Body of pancreas (tissue), 4 donors: ENCODE data around the gene NRCAM.

Source experiments
- POLR2A ChIP-seq, 3 donors: fragments of 450-650 bp; IDR thresholded peaks; one replicate each; pipeline ENCODE4 v1.6.1; 2016; ENCODE audit warnings: antibody characterized with exemption in 3 of 3, mild to moderate bottlenecking in 2 of 3
- TF ChIP-seq, protein P1 (sequence below), 7 experiments: fragments of 450-650 bp in 4 of 7; fragments of 200-600 bp in 3 of 7; sonication (generic) in 3 of 7; IDR thresholded peaks; one replicate each; pipeline ENCODE4 v1.5.1; 2016 to 2019; ENCODE audit warnings: antibody characterized with exemption in 7 of 7

DNA sequence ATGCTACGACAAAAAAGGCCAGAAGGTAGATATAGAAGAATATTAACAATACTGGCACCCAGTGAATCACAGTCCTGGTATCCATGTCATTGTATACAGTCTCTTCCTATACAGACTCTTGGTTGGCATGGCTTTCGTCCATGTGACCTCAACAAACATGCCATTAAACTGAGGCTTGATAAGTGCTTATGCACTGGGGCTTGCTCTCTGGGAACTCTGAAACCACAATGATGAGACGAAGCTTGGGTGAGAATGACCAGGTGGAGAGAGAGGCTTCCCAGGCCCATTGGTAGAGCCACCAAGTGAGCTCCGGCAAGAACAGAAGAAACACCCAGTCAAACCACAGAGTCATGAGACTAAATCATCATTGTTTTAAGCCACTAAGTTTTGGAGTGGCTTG lies 36.5 kb upstream of the NRCAM start:
- TF ChIP-seq, protein P1, sequence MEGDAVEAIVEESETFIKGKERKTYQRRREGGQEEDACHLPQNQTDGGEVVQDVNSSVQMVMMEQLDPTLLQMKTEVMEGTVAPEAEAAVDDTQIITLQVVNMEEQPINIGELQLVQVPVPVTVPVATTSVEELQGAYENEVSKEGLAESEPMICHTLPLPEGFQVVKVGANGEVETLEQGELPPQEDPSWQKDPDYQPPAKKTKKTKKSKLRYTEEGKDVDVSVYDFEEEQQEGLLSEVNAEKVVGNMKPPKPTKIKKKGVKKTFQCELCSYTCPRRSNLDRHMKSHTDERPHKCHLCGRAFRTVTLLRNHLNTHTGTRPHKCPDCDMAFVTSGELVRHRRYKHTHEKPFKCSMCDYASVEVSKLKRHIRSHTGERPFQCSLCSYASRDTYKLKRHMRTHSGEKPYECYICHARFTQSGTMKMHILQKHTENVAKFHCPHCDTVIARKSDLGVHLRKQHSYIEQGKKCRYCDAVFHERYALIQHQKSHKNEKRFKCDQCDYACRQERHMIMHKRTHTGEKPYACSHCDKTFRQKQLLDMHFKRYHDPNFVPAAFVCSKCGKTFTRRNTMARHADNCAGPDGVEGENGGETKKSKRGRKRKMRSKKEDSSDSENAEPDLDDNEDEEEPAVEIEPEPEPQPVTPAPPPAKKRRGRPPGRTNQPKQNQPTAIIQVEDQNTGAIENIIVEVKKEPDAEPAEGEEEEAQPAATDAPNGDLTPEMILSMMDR (IDR thresholded peaks at IDR 0.05) = no peak
- no peak for TF ChIP-seq POLR2A (IDR thresholded peaks at IDR 0.05)
